ENCODE results near the gene DTNBP1.

The DTNBP1 gene

GRCh38 chr6:15697895-15698294, 35.1 kb upstream of the DTNBP1 start:
- H3K9ac ChIP-seq (ENCODE audit: low read length), result no peak overlapping the region
- H3K18ac ChIP-seq (ENCODE audit: low read length), result no peak overlapping the region
- H2BK5ac ChIP-seq (ENCODE audit: low read length), result no peak overlapping the region
- no peak overlapping the region for H3K23ac ChIP-seq (ENCODE audit: low read length)
- H3K4me3 ChIP-seq (ENCODE audit: low read length), result no peak overlapping the region
- H4K5ac ChIP-seq (ENCODE audit: low read length), result no peak overlapping the region
- H3K79me2 ChIP-seq (ENCODE audit: control insufficient read depth, insufficient read depth, low read length), result no peaks in the 10 kb centered on the region
- WGBS (ENCODE audit: extremely low coverage, insufficient coverage, low lambda C conversion rate), result no CpG with 5 or more reads among the region's 4 CpGs
- no peak overlapping the region for H4K8ac ChIP-seq (ENCODE audit: low read depth, low read length)
- H2AK5ac ChIP-seq (ENCODE audit: low read length), result no peak overlapping the region
- H3K79me1 ChIP-seq (ENCODE audit: low read length), result no peaks in the 10 kb centered on the region
- no peak for DNase-seq
- no peaks in the 10 kb centered on the region for H3K4me1 ChIP-seq (ENCODE audit: control insufficient read depth, low read depth, low read length)
- no peak overlapping the region for H3K4me2 ChIP-seq (ENCODE audit: low read length)
- no peak overlapping the region for H3K4ac ChIP-seq (ENCODE audit: low read depth, low read length)
- H3K27ac ChIP-seq (ENCODE audit: low read depth, low read length), result no peak overlapping the region
- H3K27me3 ChIP-seq (ENCODE audit: insufficient read depth, low read length, poor library complexity), result no peaks in the 10 kb centered on the region
- H2BK120ac ChIP-seq (ENCODE audit: low read depth, low read length), result no peak overlapping the region
- H3K36me3 ChIP-seq (ENCODE audit: control insufficient read depth, insufficient read depth, low read length), result no peaks in the 10 kb centered on the region
- H2BK15ac ChIP-seq (replicated peaks; ENCODE audit: low read depth), result no peak overlapping the region
- H3K56ac ChIP-seq (ENCODE audit: low read length), result no peak overlapping the region

- Histone ChIP-seq H3K4me2 (ENCODE audit: low read length) (no peak overlapping the region), H3K79me2 (ENCODE audit: control insufficient read depth, insufficient read depth, low read length) (no peaks in the 10 kb centered on the region), H3K4me3 (ENCODE audit: low read length) (no peak overlapping the region), H4K8ac (ENCODE audit: low read depth, low read length) (no peak overlapping the region), H2AK5ac (ENCODE audit: low read length) (no peak overlapping the region), H3K4me1 (ENCODE audit: control insufficient read depth, low read depth, low read length) (no peaks in the 10 kb centered on the region), H2BK120ac (ENCODE audit: low read depth, low read length) (no peak overlapping the region), H3K27ac (ENCODE audit: low read depth, low read length) (no peak overlapping the region), H3K36me3 (ENCODE audit: control insufficient read depth, insufficient read depth, low read length) (no peaks in the 10 kb centered on the region), H4K5ac (ENCODE audit: low read length) (no peak overlapping the region), H3K9ac (ENCODE audit: low read length) (no peak overlapping the region), H3K4ac (ENCODE audit: low read depth, low read length) (no peak overlapping the region), H3K18ac (ENCODE audit: low read length) (no peak overlapping the region), H3K79me1 (ENCODE audit: low read length) (no peaks in the 10 kb centered on the region), H3K27me3 (ENCODE audit: insufficient read depth, low read length, poor library complexity) (no peaks in the 10 kb centered on the region), H2BK15ac (replicated peaks; ENCODE audit: low read depth) (no peak overlapping the region), H3K56ac (ENCODE audit: low read length) (no peak overlapping the region), H3K23ac (ENCODE audit: low read length) (no peak overlapping the region), H2BK5ac (ENCODE audit: low read length) (no peak overlapping the region)
- WGBS (ENCODE audit: extremely low coverage, insufficient coverage, low lambda C conversion rate), result no CpG with 5 or more reads among the region's 23 CpGs
- peak; percentile 92 for DNase-seq
These were observed 28.5 kb upstream of the DTNBP1 start for GRCh38 chr6:15691250-15691869.

- Histone ChIP-seq H3K56ac (ENCODE audit: low read length) (no peak overlapping the region), H2AK5ac (ENCODE audit: low read length) (no peak overlapping the region), H3K4me2 (ENCODE audit: low read length) (no peak overlapping the region), H4K8ac (ENCODE audit: low read depth, low read length) (peak overlapping the region; percentile 29), H3K27ac (ENCODE audit: low read depth, low read length) (no peak overlapping the region), H4K5ac (ENCODE audit: low read length) (no peak overlapping the region), H3K4ac (ENCODE audit: low read depth, low read length) (no peak overlapping the region), H2BK120ac (ENCODE audit: low read depth, low read length) (no peak overlapping the region), H2BK5ac (ENCODE audit: low read length) (no peak overlapping the region), H3K36me3 (ENCODE audit: control insufficient read depth, insufficient read depth, low read length) (no peaks in the 10 kb centered on the region), H3K4me3 (ENCODE audit: low read length) (no peak overlapping the region), H3K79me2 (ENCODE audit: control insufficient read depth, insufficient read depth, low read length) (no peaks in the 10 kb centered on the region), H3K23ac (ENCODE audit: low read length) (no peak overlapping the region), H3K9ac (ENCODE audit: low read length) (no peak overlapping the region), H3K4me1 (ENCODE audit: control insufficient read depth, low read depth, low read length) (no peaks in the 10 kb centered on the region), H2BK15ac (replicated peaks; ENCODE audit: low read depth) (no peak overlapping the region), H3K79me1 (ENCODE audit: low read length) (no peaks in the 10 kb centered on the region), H3K18ac (ENCODE audit: low read length) (no peak overlapping the region), H3K27me3 (ENCODE audit: insufficient read depth, low read length, poor library complexity) (no peaks in the 10 kb centered on the region)
- DNase-seq, result no peak
These were observed 27.7 kb upstream of the DTNBP1 start for GRCh38 chr6:15690510-15690909.

DNA sequence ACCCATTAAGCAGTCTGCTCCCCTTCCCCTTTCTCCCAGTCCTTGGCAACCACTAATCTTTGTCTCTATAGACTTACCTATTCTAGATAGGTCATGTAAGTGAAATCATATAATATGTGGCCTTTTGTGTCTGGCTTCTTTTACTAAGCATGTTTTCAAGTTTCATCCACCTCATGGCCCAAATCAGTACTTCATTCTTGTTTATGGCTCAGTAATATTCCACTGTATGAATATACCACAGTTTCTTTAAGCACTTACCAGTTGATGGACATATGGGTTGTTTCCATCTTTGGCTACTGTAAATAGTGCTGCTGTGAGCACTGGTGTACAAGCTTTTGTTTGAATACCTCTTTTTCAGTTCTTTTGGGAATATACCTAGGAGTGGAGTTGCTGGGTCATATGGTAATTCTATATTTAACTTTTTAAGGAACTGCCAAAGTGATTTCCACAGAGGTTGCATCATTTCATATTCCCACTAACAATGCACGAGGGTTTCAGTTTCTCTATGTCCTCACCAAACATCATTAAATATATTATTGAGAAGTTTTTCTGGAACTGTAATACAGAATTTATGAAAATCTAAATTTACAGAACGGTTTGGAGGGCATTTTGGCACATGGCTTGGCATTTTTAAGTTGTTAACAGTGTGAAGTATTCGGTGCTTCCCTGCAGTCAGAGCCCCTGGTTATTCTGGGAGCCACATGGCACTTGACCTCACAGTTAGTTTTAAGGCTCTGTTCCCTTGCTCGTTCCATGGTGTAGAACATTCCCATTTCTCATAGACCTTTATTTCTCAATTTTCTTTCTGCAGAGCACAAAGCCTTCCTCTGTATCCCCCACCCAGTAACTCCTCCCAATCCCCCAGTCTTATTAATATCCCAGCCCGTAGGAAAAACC, 27.0 kb upstream of the DTNBP1 start:
- no peak overlapping the region for H3K4me3 ChIP-seq (ENCODE audit: low read length)
- H4K5ac ChIP-seq (ENCODE audit: low read length), result no peak overlapping the region
- H3K23ac ChIP-seq (ENCODE audit: low read length), result no peak overlapping the region
- no peak overlapping the region for H2BK5ac ChIP-seq (ENCODE audit: low read length)
- no peaks in the 10 kb centered on the region for H3K4me1 ChIP-seq (ENCODE audit: control insufficient read depth, low read depth, low read length)
- H3K79me2 ChIP-seq (ENCODE audit: control insufficient read depth, insufficient read depth, low read length), result no peaks in the 10 kb centered on the region
- H3K4ac ChIP-seq (ENCODE audit: low read depth, low read length), result no peak overlapping the region
- no peaks in the 10 kb centered on the region for H3K79me1 ChIP-seq (ENCODE audit: low read length)
- H3K56ac ChIP-seq (ENCODE audit: low read length), result no peak overlapping the region
- no peak overlapping the region for H3K4me2 ChIP-seq (ENCODE audit: low read length)
- H2BK120ac ChIP-seq (ENCODE audit: low read depth, low read length), result no peak overlapping the region
- no peak overlapping the region for H3K27ac ChIP-seq (ENCODE audit: low read depth, low read length)
- H2BK15ac ChIP-seq (replicated peaks; ENCODE audit: low read depth), result no peak overlapping the region
- no peaks in the 10 kb centered on the region for H3K27me3 ChIP-seq (ENCODE audit: insufficient read depth, low read length, poor library complexity)
- no peak overlapping the region for H4K8ac ChIP-seq (ENCODE audit: low read depth, low read length)
- H3K9ac ChIP-seq (ENCODE audit: low read length), result no peak overlapping the region
- no peaks in the 10 kb centered on the region for H3K36me3 ChIP-seq (ENCODE audit: control insufficient read depth, insufficient read depth, low read length)
- no peak overlapping the region for H3K18ac ChIP-seq (ENCODE audit: low read length)
- no CpG with 5 or more reads among the region's 5 CpGs for WGBS (ENCODE audit: extremely low coverage, insufficient coverage, low lambda C conversion rate)
- no peak for DNase-seq
- no peak overlapping the region for H2AK5ac ChIP-seq (ENCODE audit: low read length)

GRCh38 chr6:15685619-15686018, 22.8 kb upstream of the DTNBP1 start:
- H3K4me1 ChIP-seq (ENCODE audit: control insufficient read depth, low read depth, low read length), result no peaks in the 10 kb centered on the region
- no peak overlapping the region for H2AK5ac ChIP-seq (ENCODE audit: low read length)
- no peak overlapping the region for H3K4me3 ChIP-seq (ENCODE audit: low read length)
- H2BK15ac ChIP-seq (replicated peaks; ENCODE audit: low read depth), result no peak overlapping the region
- H3K9ac ChIP-seq (ENCODE audit: low read length), result no peak overlapping the region
- no peak overlapping the region for H2BK120ac ChIP-seq (ENCODE audit: low read depth, low read length)
- no peak overlapping the region for H2BK5ac ChIP-seq (ENCODE audit: low read length)
- no peak overlapping the region for H3K56ac ChIP-seq (ENCODE audit: low read length)
- H3K18ac ChIP-seq (ENCODE audit: low read length), result no peak overlapping the region
- no peaks in the 10 kb centered on the region for H3K79me2 ChIP-seq (ENCODE audit: control insufficient read depth, insufficient read depth, low read length)
- H3K23ac ChIP-seq (ENCODE audit: low read length), result no peak overlapping the region
- no peaks in the 10 kb centered on the region for H3K36me3 ChIP-seq (ENCODE audit: control insufficient read depth, insufficient read depth, low read length)
- H4K8ac ChIP-seq (ENCODE audit: low read depth, low read length), result no peak overlapping the region
- DNase-seq, result no peak
- H3K79me1 ChIP-seq (ENCODE audit: low read length), result no peaks in the 10 kb centered on the region
- no peak overlapping the region for H3K4me2 ChIP-seq (ENCODE audit: low read length)
- H4K5ac ChIP-seq (ENCODE audit: low read length), result no peak overlapping the region
- H3K4ac ChIP-seq (ENCODE audit: low read depth, low read length), result no peak overlapping the region
- H3K27me3 ChIP-seq (ENCODE audit: insufficient read depth, low read length, poor library complexity), result no peaks in the 10 kb centered on the region
- H3K27ac ChIP-seq (ENCODE audit: low read depth, low read length), result no peak overlapping the region

All from mesendoderm (in vitro differentiated cells).